ENCODE results near the gene ABCB6. TPM values are rescaled to one million over a fixed set of nuclear protein-coding genes. Genes with fewer than 3 reads are reported as not detected.

ABCB6 gene
- total RNA-seq, 1 donor from 2014 or later: 13.8 TPM

- intact Hi-C loops (cut with micrococcal nuclease): loop anchor here (5.0 kb wide), 1 partner anchor 349 kb away; no protein-coding TSS in a partner anchor
Measured at GRCh38 chr2:219246559-219246958, 27.8 kb upstream of the ABCB6 start.

GRCh38 chr2:219245899-219246230 is 27.1 kb upstream of the ABCB6 start:
- intact Hi-C loops (cut with micrococcal nuclease): loop anchor here (1.0 to 5.0 kb wide), 8 partner anchors 7 to 351 kb away; partner anchors contain the start of genes ABCB6, ANKZF1, ATG9A and STK11IP

DNA sequence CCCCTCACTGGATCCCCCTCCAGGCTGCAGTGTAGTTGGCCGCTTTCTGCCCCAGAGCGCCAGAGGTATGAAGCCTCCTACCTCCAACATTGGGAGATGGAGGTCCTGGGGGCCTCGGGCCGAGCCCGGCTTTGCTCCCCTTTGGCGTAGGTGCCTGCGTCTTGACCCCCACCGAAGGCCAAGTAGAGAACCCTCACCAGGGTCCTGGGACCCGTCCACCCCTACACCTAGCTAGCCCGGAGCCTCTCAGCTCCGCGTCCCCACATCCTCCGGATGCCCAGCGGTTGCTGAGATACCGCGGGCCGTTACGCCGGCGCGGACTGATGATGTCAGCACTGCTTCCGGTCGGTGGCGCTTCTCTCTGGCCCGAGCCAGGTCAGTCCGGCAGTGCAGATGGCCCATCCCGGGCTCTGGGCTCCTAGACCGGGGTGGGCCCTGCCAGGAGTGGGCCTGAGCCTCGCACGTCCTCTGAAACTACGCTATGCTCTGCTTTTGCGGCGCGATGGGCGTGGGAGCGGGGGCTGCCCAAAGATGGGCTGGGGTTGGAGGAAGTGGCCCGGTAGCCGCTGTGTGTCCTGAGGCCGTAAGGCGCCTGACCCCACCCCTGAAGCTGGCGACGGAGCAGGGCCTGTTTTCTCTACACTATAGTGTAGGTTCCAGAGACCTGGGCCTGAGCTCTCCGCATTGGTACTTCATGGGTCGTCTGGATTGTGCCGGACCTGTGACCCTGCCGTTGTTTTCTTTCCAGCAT is 26.6 kb upstream of the ABCB6 start, which contains the start of the genes GLB1L and STK16:
Gene GLB1L, minus strand, starts transcription at position 297 of the 751 bp plus-strand sequence. CDS start 1,871 bp downstream, outside the sequence.
Gene STK16, plus strand, starts transcription at position 332 of the 751 bp plus-strand sequence. CDS start 521 bp downstream, outside the sequence.
- intact Hi-C loops (cut with micrococcal nuclease): loop anchor here (1.0 to 5.0 kb wide), 8 partner anchors 8 to 352 kb away; partner anchors contain the start of genes ABCB6, ANKZF1, ATG9A and STK11IP

- intact Hi-C loops (cut with micrococcal nuclease): loop anchor here (1.0 to 5.0 kb wide), 8 partner anchors 9 to 353 kb away; partner anchors contain the start of genes ABCB6, ANKZF1, ATG9A and STK11IP
Measured at GRCh38 chr2:219244789-219245147, 26.0 kb upstream of the ABCB6 start.

DNA sequence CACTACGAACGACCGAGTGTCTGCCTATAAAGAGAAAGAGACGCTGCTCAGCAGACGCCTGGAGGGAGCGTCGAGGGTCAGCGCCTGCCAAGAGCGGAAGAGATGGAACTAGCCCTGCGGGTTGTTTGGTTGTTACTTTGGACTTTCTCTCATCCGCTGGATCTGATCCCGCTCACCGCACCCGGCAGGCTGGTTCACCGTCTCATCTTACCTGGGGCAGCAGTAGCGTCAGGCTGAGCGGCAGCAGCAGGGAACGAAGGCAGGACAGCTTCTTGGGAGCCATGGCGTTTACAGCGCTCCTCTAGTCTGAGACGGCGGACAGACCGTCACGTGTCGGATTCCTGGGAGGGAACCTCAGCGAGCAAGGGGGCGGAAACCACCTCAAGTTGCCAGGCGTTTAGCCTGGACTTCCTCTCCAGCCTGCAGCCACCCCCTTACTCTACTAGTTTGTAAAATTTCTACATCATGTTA is 24.6 kb upstream of the ABCB6 start:
- intact Hi-C loops (cut with micrococcal nuclease): no loop called here

GRCh38 chr2:219234331-219234730 is 15.6 kb upstream of the ABCB6 start:
- intact Hi-C loops (cut with micrococcal nuclease): no loop called here

GRCh38 chr2:219230059-219230540 is 11.3 kb upstream of the ABCB6 start:
- intact Hi-C loops (cut with micrococcal nuclease): no loop called here

- intact Hi-C loops (cut with micrococcal nuclease): loop anchor here (1.0 kb wide), 9 partner anchors 10 to 159 kb away; partner anchors contain the start of genes DNAJB2, GLB1L, NHEJ1 and RETREG2
Measured at GRCh38 chr2:219229305-219230058, 10.7 kb upstream of the ABCB6 start, which contains the start of the genes ANKZF1 and ATG9A. ANKZF1 (plus strand) TSS chr2:219229806; CDS start chr2:219230258, 452 bp downstream. ATG9A (minus strand) TSS chr2:219229636; CDS start chr2:219228024, 1,612 bp downstream.

GRCh38 chr2:219228911-219229304 is 10.2 kb upstream of the ABCB6 start:
- intact Hi-C loops (cut with micrococcal nuclease): loop anchor here (1.0 kb wide), 9 partner anchors 10 to 159 kb away; partner anchors contain the start of genes DNAJB2, GLB1L, NHEJ1 and RETREG2

DNA sequence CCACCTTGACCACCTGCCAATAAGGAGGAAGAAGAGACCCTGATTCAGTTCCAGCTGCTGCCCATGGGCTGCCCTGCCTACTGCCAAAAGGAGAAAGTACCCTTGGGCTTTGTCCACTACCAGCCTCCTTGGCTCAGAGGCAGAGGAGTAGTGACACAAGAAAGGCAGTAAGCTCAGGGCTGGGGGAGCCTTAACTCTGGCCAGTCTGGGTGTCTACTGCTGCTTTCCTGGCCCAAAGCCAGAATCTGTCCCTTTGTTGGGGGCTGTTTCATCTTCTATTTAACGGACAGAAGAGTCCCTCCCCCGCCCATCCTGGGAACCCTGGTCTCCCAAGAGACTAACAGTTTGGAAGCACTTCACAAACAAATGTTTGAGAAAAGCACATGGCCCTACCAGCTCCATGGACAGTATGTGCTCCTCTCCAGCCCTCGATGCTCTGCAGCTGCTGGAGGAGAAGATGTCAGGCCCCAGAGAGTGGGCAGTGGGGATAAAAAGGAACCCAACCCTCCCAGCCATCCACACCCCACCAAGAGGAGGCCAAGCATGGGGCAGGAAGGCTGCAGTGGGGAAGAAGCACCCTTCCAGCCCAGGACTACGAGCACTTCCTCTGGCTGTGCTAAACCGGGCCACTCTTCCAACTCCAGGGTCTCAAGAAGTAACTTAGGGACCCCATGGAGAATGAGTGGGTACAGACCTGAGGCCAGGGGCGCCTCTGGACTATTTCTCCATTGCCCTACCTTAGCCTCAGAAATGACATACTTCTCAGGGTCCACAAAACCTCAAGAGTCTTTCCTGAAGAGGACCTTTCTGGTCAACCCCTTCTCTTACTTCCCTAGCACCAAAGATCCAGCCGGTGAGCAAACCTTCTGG is 9.5 kb upstream of the ABCB6 start:
- intact Hi-C loops (cut with micrococcal nuclease): no loop called here

- intact Hi-C loops (cut with micrococcal nuclease): no loop called here
Measured at GRCh38 chr2:219225350-219225749, 6.6 kb upstream of the ABCB6 start.

GRCh38 chr2:219223831-219224610 is 5.3 kb upstream of the ABCB6 start:
- intact Hi-C loops (cut with micrococcal nuclease): no loop called here

GRCh38 chr2:219221957-219222518 is 3.3 kb upstream of the ABCB6 start:
- intact Hi-C loops (cut with micrococcal nuclease): no loop called here

DNA sequence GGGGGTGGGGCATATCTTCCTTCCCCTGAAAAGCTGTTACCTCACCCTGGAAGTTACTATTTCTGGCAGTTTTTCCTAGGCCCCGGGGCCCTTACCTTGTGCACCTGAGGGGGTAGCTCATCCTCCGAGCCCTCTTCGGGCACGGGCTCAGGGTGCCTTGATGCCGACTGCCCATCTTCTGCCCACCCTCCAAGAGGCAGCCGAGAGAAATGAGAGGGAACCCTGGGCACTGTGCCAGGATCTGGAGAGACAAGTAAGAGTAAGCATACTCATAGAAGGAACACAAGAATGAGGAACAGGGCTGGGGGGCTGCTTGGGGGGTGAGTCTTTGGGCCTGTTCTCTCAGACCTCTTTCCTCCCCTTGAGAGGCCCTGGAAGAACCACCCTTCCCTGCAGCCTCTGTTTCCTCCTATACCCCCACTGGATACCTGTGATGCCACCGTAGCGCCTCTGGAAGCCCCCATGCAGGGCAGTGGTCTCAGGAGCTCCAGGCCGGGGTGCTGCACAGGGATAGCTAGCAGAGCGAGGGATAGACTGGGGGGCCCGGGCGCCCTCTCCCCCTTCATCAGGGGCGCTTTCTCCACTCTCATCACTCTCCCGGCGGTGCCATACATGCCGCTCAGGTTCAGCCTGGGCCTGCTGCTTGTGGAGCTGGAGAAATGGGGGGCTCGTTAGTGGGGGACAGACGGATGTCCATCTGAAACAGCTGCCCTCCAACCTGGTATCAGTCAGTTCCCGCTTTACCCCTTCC is 2.1 kb upstream of the ABCB6 start:
- intact Hi-C loops (cut with micrococcal nuclease): no loop called here

GRCh38 chr2:219219784-219220532 is 1.2 kb upstream of the ABCB6 start:
- intact Hi-C loops (cut with micrococcal nuclease): loop anchor here (1.0 to 2.0 kb wide), 4 partner anchors 9 to 59 kb away; partner anchors contain the start of genes ANKZF1, ATG9A, CNPPD1 and NHEJ1

DNA sequence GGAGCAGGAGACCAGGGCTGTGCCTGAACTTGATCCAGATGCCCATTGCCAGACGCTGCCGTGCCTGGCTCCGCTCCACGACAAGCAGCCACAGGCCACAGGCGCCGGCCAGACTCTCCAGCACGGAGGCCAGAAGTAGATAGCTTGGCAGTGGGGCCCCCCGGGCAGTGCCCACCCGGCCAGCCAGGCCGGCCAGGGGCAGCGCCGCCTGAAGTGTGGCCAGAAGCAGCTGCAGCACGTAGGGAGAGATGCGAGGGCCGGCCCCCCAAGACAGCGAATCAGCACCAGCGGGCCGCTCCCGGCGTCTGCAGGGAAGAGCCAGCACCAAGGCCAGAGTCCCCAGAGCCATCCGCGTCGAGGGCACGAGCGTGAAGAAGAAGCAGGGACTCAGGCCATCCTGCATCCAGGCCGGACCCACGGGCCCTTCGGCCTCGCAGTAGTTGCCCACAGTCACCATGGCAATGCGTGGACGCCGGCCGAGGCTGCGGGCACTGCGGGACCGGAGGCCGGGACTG is 484 bp downstream of the ABCB6 start:
- intact Hi-C loops (cut with micrococcal nuclease): loop anchor here (1.0 to 2.0 kb wide), 4 partner anchors 27 to 61 kb away; partner anchors contain the start of genes CNPPD1, DNAJB2, GLB1L and NHEJ1

DNA sequence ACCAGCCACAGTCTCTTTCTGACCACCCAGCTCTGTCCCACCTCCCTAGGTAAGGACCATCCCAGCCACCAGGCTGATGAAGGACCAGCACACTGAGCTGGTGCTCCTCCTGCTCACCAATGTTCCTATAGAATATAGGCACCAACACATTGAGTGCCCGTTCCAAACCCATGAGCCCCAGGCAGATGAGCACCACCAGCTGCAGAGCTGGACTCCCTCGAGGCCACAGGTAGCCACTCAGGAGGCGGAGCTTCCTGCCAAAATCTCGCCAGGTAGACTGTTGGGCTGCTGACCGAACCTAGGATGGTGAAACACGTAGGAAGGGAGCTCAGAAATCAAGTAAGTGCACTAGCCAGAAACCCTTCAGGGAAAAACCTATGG is 2.2 kb downstream of the ABCB6 start:
- intact Hi-C loops (cut with micrococcal nuclease): no loop called here

Data from T-helper 2 cell treated with Interferon-gamma antibody and Interleukin-4, amounts not matched to agents 100 ng/mL and 5 ng/mL, for 36 hours (primary cell).